ENCODE data around the gene MSRB3.

MSRB3 gene

DNA sequence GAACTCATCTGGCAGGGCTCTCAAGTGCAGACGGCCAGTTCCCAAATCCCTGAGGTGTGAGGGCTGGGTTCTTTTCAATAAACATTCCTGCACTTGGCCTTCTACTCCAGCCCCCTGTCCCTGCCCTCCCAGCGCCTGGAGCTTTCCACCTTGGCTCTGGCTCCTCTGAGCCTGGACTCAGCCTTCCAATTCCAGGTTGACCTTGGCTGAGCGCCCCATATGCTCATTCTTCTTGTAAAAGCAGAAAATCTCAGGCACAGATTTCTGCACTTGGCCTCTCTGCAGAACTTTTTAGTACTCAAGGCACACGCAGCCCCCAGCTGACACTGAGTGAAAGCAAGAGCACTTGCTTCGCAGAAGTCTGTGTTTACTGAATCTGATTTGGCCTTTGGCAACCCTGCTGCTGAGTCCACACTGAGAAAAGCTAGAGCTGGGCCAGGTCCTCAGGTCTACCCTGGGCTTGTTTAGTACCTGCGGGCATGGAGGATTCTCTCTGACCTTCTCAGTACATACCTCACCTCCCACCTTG, 222.7 kb downstream of the MSRB3 start:
- DNase-seq, result no peak

DNA sequence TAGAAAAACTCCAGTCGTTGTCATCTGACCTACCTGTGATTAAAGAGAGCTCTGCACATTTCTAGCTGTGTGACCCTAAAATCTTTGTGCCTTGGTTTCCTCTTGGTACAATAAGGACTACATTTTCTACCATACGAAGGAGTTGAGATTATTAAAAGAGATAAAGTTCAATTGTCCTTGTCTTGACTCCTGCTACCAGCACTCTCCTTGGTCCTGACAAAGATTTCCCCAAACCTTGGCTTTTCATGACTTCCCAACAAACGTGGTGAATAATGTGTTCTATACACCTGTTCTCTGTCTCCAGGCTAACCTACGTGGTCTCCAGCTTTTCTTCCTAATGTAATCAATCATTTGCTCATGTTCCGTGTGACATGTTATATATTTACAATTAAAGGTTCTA, 223.5 kb downstream of the MSRB3 start:
- no peak for DNase-seq

DNA sequence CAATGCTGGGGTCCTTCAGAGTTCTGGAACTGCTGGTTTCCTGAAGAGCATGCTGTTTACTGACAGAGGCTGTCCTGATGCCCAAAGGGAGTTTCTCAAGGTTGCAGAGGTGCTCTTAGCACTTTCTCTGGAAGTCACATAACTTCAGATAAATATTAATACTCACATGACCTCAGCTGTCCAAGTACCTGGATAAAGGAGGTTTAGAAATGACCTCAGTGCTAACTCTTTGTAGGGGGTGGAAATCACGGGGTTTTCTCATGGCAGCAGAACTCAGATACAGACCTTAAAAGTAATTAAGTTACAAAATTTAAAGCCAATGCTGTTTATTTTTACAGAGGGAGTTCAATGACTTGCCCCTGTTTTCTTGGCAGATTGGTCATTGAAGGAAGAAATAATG, 225.9 kb downstream of the MSRB3 start:
- no peak for DNase-seq

DNA sequence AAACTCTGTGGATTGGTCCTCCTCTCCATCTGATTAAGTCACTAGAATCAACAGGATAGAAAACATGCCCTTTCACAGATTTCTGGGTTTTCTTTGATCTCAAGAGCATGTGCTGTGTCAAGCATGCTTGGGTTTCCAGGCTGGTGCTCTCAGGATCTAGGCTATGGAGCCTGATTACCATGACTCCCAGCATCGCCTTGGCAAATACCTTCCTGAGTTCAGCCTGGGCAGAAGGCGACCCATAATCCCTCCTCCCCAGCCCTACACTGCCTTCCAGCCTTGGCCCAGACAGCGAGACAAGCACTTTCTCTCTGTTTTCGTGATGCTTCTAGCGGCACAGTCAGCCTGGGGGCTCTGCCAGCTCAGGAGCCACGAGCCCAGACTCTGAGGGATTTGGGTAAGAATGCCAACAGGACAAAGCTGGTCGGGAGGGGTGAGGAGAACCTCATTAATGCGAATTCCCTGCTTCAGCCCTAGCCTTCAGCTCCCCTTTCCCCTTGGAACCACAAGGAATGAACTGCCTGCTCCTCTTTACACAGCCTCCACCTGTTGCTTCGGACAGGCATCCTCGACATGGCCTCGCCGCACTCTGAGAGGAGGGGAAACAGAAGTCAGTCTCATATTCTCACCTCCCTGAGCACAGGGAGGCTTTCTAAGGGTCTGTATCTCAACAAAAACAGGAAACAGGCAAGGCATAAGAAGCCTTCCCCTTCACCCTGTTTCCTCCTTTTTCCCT, 227.1 kb downstream of the MSRB3 start:
- DNase-seq, result no peak

DNA sequence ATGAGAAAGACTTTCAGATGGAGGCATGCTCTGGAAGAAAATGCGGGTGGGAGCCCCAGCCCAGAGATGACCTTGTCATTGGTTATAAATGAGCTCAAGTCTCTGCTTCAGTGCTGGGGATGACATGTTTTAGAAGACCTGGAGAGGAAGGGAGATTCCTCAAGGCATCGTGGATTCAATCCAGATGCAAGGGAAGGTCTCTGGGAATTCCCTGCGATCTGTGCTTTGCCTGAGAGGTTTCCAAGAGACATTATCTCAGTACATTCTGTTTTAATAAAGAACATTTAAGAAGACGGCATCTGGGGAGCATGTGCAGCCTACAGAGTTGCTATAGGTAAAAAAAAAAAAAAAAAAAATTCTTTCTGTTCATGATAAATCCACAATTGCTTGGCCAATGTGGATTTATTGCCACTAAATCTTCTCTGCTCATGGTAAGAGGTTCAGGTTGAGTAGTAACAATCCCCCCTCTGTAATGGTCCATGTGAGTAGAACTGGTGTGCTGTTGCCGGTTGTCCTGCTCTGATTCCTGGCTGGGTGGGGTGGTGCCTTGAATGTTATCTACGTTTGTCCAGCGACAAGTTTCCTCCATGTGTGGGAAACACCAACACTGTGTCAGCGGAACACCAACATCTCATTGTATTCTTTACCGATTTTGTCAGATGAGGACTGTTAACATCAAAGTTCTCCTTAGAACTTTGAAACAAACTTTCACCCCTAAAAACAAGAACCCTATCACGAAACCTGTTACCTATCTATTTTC, 230.0 kb downstream of the MSRB3 start:
- no peak for DNase-seq

DNA sequence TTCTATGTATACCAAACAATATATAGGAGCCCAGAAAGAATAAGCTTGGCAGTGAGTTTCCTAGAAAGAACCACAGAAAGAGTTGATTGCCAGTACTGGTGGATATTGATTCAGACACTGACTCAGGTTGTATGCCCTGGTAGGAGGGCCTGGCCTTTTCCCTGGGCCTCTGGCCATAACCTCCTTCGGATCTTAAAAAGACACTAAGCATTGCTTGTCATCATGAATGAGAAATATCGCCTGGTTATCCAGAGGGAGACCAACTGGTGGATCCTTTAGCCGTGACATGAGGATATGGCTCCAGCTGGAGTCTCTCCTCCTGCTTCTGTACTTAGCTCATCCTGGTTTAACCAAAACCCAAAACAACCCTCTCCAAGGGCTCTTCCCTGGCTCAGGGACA, 231.5 kb downstream of the MSRB3 start:
- DNase-seq, result no peak

DNA sequence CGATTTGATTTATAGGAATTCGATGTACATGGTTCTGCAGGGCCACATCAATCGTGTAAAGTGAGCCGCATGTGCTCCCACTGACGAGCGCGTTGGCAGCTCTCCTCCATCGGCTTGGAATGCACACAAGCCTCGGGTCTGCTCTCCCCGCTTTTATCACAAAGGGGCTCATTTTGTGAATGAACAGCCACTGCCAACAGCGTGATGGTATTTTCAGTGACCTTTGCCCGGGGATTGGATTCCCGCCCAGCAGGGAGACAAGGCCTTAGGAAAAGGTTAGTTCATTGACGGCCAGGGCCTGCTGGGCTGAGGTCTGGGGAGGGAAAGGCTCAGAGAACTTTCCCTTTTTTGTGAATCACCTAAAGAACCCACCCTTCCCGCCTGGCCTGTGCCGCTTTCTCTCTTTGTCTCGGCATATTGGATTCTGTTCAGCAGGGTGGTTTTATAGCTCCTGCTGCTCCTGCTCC, 232.1 kb downstream of the MSRB3 start:
- no peak for DNase-seq

DNA sequence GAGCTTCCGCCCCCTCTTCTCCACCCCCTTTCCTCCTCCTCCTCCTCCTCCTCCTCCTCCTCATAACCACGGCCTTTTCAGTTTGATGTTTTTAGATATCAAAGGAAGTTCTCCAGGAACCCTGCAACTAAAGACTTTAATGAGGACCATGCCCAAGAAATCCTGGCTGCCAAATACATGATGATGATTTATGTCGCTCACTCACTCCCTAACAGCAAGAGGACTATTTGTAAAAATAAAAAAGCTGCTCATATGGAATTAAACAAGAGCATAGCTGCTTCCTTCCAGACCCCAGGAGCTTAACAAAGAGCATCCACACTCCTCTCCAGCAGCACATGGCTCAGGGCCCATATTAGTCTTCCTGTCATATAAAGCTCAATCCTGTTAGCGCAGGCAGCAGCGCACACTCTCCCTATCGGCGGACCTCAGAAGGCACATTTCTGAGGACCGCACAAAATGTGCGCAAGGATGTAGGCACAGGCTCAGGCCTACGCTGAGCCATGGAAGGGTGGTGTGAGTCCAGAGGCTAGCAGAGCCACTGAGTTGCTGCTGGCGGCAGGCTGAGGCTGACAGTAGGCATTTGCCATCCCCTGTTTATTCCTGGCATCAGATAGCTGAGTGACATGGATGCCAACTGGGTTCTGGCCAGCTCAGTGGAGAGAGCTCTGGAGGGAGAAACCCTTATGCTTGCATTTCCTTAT, 232.8 kb downstream of the MSRB3 start:
- DNase-seq, result no peak

DNA sequence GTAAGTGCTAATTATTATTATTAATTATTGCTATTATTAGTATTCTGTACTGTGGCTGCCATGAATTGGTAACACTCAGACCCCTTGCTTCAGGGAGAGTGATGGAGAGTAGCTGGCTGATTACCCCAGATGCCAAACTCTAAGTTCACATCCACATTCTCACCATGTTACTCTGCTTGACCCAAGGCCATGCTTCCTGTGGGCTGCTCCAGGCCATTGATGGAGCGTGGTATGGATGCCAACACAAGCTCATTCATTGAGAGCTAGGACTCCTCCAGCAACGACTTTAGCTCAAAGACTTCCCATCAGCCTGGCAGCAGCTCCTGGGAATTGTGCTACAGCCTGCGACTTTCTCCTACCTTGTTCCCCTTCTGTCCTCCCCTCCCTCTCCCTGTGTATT, 233.4 kb downstream of the MSRB3 start:
- DNase-seq, result no peak

Measured in SHP77 treated with DMSO at 0.1 percent for 48 hours (cell line).